Smooth muscle cell (in vitro differentiated cells): ENCODE data around the gene RHBG. TPM values are rescaled to one million over a fixed set of nuclear protein-coding genes. Genes with fewer than 3 reads are reported as not detected.

ENCODE experiments used
- DNase-seq: peaks from one replicate; lab custom pipeline; 2025; ENCODE audit not compliant: unreplicated experiment; lab: John Stamatoyannopoulos, UW
- H2AFZ ChIP-seq: fragments of 200-600 bp; sonication (generic); 2 replicates; pipeline ENCODE4 v1.6.0; 2016; ENCODE audit warnings: antibody characterized with exemption, low read depth, mild to moderate bottlenecking
- H3F3A ChIP-seq: fragments of 200-600 bp; sonication (generic); 2 replicates; pipeline ENCODE4 v1.6.0; 2017; ENCODE audit warnings: antibody characterized with exemption, low read depth
- H3K27ac ChIP-seq: fragments of 200-600 bp; sonication (generic); 2 replicates; pipeline ENCODE4 v1.5.1; 2016; ENCODE audit warnings: low read depth, mild to moderate bottlenecking
- H3K27me3 ChIP-seq: fragments of 200-600 bp; sonication (generic); 2 replicates; pipeline ENCODE4 v1.6.1; 2016; ENCODE audit warnings: low read depth, mild to moderate bottlenecking
- H3K36me3 ChIP-seq: fragments of 200-600 bp; sonication (generic); 2 replicates; pipeline ENCODE4 v1.5.1; 2016; ENCODE audit warnings: low read depth
- H3K4me1 ChIP-seq: fragments of 200-600 bp; sonication (generic); 2 replicates; pipeline ENCODE4 v1.5.1; 2016; ENCODE audit warnings: low read depth
- H3K4me2 ChIP-seq: fragments of 200-600 bp; sonication (generic); 2 replicates; pipeline ENCODE4 v1.6.0; 2016; ENCODE audit warnings: mild to moderate bottlenecking
- H3K4me3 ChIP-seq: fragments of 200-600 bp; sonication (generic); 2 replicates; pipeline ENCODE4 v1.5.1; 2016; ENCODE audit warnings: mild to moderate bottlenecking
- H3K79me2 ChIP-seq: fragments of 200-600 bp; sonication (generic); 2 replicates; pipeline ENCODE4 v1.6.0; 2016; ENCODE audit warnings: low read depth, mild to moderate bottlenecking
- H3K9ac ChIP-seq: fragments of 200-600 bp; sonication (generic); 2 replicates; pipeline ENCODE4 v1.6.0; 2016; ENCODE audit warnings: low read depth
- H3K9me3 ChIP-seq: fragments of 200-600 bp; sonication (generic); replicated peaks from 2 replicates; pipeline ENCODE4 v1.5.1; 2016; ENCODE audit warnings: low read depth
- H4K20me1 ChIP-seq: fragments of 200-600 bp; sonication (generic); 2 replicates; pipeline ENCODE4 v1.6.0; 2016; ENCODE audit warnings: low read depth
- WGBS: methylation state at CpG from one replicate; pipeline ENCODE4 v1.1.7; 2016; ENCODE audit warnings: low lambda C conversion rate; 5-methylcytosine and 5-hydroxymethylcytosine counted together
- polyA plus RNA-seq: library from polyadenylated mRNA; unstranded; fragments of >200 nt; fragmentation: Nextera tagmentation; extraction: Ambion mirVana; gene quantifications from 2 replicates; pipeline ENCODE4 v1.2.1, GENCODE V29; 2016
- total RNA-seq: library from RNA; depleted of rRNA; stranded (reverse); fragments of >200 nt; gene quantifications from 2 replicates; pipeline ENCODE4 v1.2.3, GENCODE V29; 2014
- TF ChIP-seq, protein P1 (sequence below): fragments of 200-600 bp; sonication (generic); IDR thresholded peaks from 2 replicates; pipeline ENCODE4 v1.5.1; 2017; ENCODE audit warnings: borderline replicate concordance, mild to moderate bottlenecking, antibody characterized with exemption; ENCODE audit not compliant: insufficient read depth, poor library complexity, severe bottlenecking

The RHBG gene
- total and polyA plus RNA-seq, 2 experiments from 2014 or later: not detected

DNA sequence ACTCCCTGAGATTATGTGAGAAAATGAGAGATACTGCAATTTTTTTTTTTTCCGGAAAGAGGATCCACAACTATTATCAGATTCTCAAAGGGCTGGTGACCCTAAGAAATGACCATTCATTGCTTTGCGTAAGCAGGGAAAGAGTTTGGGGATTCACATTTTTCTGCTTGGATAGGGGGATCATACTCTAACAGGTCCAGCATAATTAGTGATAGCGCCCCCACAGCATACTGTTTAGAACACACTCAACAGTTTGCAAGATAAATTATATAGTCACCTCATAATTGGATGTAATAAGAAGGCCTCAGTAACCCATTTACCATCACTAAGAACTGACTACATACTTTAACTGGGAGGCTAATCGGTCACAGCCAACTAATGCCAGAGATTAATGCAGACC lies 32.8 kb upstream of the RHBG start:
- H3K79me2 ChIP-seq: peaks cover 44% of the 10 kb centered on the region

DNA sequence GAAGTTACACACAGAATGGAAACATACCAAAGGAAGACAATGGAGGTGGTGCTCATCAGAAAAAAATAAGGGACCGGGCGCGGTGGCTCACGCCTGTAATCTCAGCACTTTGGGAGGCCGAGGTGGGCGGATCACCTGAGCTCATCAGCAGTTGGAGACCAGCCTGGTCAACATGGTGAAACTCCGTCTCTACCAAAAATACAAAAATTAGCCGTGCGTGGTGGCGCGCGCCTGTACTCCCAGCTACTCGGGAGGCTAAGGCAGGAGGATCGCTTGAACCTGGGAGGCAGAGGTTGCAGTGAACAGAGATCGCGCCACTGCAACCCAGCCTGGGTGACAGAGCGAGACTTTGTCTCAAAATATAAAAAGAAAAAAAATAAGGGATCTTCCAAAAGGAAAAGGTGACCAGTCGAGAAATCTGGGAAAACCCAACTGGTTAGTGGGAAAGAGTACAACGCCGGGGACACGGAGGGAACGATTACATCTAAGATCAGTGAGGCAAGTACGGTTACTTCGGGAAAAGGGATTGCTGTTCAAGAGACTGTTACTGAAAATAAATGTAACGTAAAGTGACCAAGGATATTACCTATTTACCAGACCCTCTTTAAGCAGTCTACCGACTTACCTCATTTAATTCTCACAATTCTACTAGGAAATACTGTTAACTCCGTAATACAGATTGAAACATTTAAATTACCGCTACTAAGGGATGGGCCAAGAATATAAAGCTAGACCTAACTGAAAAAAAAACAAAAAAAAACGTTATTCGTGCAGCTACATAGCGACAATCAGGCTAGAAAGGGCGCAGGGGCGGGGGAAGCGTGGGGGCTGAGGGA lies 31.7 kb upstream of the RHBG start:
- Histone ChIP-seq H3K4me2 (peak overlapping the region; percentile 92), H2AFZ (peak overlapping the region; percentile 87), H3K27me3 (no peaks in the 10 kb centered on the region), H3K4me3 (peak overlapping the region; percentile 88), H3F3A (no peaks in the 10 kb centered on the region), H3K27ac (peak overlapping the region; percentile 55), H3K9me3 (no peaks in the 10 kb centered on the region), H4K20me1 (peaks cover 29% of the 10 kb centered on the region), H3K36me3 (peaks cover 13% of the 10 kb centered on the region), H3K79me2 (peaks cover 41% of the 10 kb centered on the region), H3K9ac (peak overlapping the region; percentile 74), H3K4me1 (peaks cover 14% of the 10 kb centered on the region)
- 29% methylated on average over 34 of the region's 34 CpGs for WGBS
- TF ChIP-seq, protein P1, sequence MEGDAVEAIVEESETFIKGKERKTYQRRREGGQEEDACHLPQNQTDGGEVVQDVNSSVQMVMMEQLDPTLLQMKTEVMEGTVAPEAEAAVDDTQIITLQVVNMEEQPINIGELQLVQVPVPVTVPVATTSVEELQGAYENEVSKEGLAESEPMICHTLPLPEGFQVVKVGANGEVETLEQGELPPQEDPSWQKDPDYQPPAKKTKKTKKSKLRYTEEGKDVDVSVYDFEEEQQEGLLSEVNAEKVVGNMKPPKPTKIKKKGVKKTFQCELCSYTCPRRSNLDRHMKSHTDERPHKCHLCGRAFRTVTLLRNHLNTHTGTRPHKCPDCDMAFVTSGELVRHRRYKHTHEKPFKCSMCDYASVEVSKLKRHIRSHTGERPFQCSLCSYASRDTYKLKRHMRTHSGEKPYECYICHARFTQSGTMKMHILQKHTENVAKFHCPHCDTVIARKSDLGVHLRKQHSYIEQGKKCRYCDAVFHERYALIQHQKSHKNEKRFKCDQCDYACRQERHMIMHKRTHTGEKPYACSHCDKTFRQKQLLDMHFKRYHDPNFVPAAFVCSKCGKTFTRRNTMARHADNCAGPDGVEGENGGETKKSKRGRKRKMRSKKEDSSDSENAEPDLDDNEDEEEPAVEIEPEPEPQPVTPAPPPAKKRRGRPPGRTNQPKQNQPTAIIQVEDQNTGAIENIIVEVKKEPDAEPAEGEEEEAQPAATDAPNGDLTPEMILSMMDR: no peak
- DNase-seq: no peak

More for the DNA sequence above, 32.8 kb upstream of the RHBG start:
- Histone ChIP-seq H3K9me3 (no peaks in the 10 kb centered on the region), H3K4me1 (peaks cover 14% of the 10 kb centered on the region), H2AFZ (no peak overlapping the region), H4K20me1 (peaks cover 29% of the 10 kb centered on the region), H3K4me3 (peak overlapping the region; percentile 88), H3K4me2 (peak overlapping the region; percentile 92), H3K9ac (no peak overlapping the region), H3K27me3 (no peaks in the 10 kb centered on the region), H3F3A (no peaks in the 10 kb centered on the region), H3K36me3 (peaks cover 16% of the 10 kb centered on the region), H3K27ac (no peak overlapping the region)
- TF ChIP-seq, protein P1: no peak
- no peak for DNase-seq
- 70% methylated on average over 4 of the region's 4 CpGs for WGBS

DNA sequence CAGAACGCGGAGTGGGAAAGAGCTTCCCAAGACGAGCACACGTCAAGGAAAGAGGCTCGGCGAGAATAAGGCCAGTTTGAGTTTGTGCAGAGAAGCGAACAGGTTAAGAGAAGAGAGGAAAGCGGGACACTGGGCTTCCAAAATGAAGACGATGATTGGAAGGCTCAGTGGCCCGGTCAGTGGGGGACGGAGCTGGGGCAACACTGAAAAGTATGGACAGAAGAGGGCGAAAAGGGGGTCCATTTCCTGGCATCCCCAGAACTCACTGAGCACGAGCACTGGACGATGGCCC lies 31.2 kb upstream of the RHBG start:
- Histone ChIP-seq H3K79me2 (peaks cover 38% of the 10 kb centered on the region), H3F3A (no peaks in the 10 kb centered on the region), H3K27me3 (no peaks in the 10 kb centered on the region), H3K27ac (peak overlapping the region; percentile 55), H3K36me3 (peaks cover 7% of the 10 kb centered on the region), H3K9ac (peak overlapping the region; percentile 74), H2AFZ (peak overlapping the region; percentile 87), H3K4me3 (peak overlapping the region; percentile 88), H3K4me2 (peak overlapping the region; percentile 92), H4K20me1 (peaks cover 29% of the 10 kb centered on the region), H3K4me1 (peaks cover 14% of the 10 kb centered on the region), H3K9me3 (no peaks in the 10 kb centered on the region)
- no peak for DNase-seq
- WGBS: 0% methylated on average over 13 of the region's 14 CpGs
- TF ChIP-seq, protein P1: no peak
